Hematopoietic multipotent progenitor cell treated with erythropoietin and hydrocortisone succinate and interleukin-3 and kit ligand, for 8 days (in vitro differentiated cells): Measurements from ENCODE around the gene RAB6A.
A peak's percentile ranks its signal among the peaks of the same experiment; 100 is the strongest.

Source experiments
- DNase-seq: peaks from one replicate; pipeline ENCODE4 v3.0.0-alpha.2; 2015

RAB6A gene

GRCh38 chr11:73652046-73652730 is 108.7 kb downstream of the RAB6A start:
- DNase-seq: no peak

- DNase-seq: no peak
Measured at GRCh38 chr11:73651661-73652045, 109.2 kb downstream of the RAB6A start.

- DNase-seq: no peak
Measured at GRCh38 chr11:73651252-73651651, 109.6 kb downstream of the RAB6A start.

GRCh38 chr11:73650400-73650799 is 110.5 kb downstream of the RAB6A start:
- no peak for DNase-seq

GRCh38 chr11:73649206-73649605 is 111.7 kb downstream of the RAB6A start:
- no peak for DNase-seq

GRCh38 chr11:73648571-73649046 is 112.3 kb downstream of the RAB6A start:
- no peak for DNase-seq

- DNase-seq: no peak
Measured at GRCh38 chr11:73648121-73648520, 112.8 kb downstream of the RAB6A start.

- DNase-seq: peak; percentile 87
Measured at GRCh38 chr11:73647459-73648100, 113.3 kb downstream of the RAB6A start.

- no peak for DNase-seq
Measured at GRCh38 chr11:73645972-73646631, 114.8 kb downstream of the RAB6A start, which contains the start of gene PLEKHB1. Gene PLEKHB1 (plus strand): TSS chr11:73646581. CDS start chr11:73646609, 28 bp downstream.

GRCh38 chr11:73645121-73645969 is 115.5 kb downstream of the RAB6A start:
- DNase-seq: no peak

GRCh38 chr11:73641668-73642067 is 119.2 kb downstream of the RAB6A start:
- DNase-seq: no peak

- DNase-seq: no peak
Measured at GRCh38 chr11:73640592-73640991, 120.3 kb downstream of the RAB6A start.

- no peak for DNase-seq
Measured at GRCh38 chr11:73637012-73637411, 123.9 kb downstream of the RAB6A start.

- no peak for DNase-seq
Measured at GRCh38 chr11:73636249-73636648, 124.6 kb downstream of the RAB6A start.

- DNase-seq: no peak
Measured at GRCh38 chr11:73635721-73636120, 125.2 kb downstream of the RAB6A start.

GRCh38 chr11:73633999-73634398 is 126.9 kb downstream of the RAB6A start:
- no peak for DNase-seq

- no peak for DNase-seq
Measured at GRCh38 chr11:73632996-73633395, 127.9 kb downstream of the RAB6A start.

GRCh38 chr11:73629907-73630306 is 131.0 kb downstream of the RAB6A start:
- no peak for DNase-seq

GRCh38 chr11:73625696-73626318 is 135.1 kb downstream of the RAB6A start:
- DNase-seq: peak; percentile 76
